Measurements from ENCODE around the gene SMIM24. TPM values are rescaled to one million over a fixed set of nuclear protein-coding genes. Genes with fewer than 3 reads are reported as not detected.

SMIM24 gene
- total RNA-seq, 1 donor from 2014 or later, result not detected

DNA sequence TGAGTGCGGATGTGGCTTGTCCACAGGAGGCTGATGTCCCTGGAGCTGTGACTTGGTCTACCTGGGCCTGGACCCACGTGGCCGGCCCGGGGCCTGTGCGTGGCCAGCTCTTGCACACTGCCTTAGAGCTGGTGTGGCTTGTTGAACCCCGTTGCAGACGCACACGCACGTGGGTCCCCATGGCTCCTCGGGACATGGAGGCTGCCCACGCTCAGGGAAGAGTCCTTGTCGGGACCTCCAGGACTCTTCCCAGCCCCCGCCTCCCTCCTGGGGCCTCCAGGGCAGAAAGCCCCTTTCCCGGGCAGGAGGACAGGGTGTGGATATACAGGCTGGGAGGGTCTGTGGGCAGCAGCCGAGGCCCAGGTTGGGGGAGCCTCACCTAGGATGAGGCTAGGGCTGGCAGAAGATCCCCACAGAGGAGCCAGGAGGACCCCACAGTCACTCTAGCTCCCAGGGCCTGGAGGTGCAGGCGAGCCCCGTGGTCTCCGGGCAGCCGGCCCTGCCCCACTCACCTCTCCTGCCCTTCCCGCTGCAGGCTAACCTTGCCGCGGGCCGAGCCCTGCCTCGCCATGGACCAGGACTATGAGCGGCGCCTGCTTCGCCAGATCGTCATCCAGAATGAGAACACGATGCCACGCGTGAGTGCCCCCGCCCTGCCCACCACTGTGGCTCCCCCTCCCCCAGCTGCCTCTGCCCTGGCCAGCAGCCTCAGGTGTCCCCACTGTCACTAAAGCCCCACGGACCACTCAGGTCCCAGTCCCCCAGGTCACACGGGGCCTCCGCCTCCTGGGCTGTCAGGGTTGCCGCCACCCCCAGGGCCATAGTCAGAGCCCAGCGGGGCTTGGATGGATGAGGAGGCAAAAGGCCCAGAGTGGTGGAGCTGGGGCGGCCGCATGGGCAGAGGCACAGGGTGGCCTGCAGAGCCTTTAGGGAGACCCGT lies 42.4 kb upstream of the SMIM24 start:
- Histone ChIP-seq H3K27me3 (no peaks in the 10 kb centered on the region), H3K4me3 (no peak overlapping the region), H3K27ac (no peak overlapping the region), H3K9me3 (no peaks in the 10 kb centered on the region), H3K4me1 (peaks cover 42% of the 10 kb centered on the region), H3K36me3 (peaks cover 0 to 48% of the 10 kb centered on the region in 2 donors)
- no peak for DNase-seq (ENCODE audit: extremely low spot score in 2 of 2)
- TF ChIP-seq POLR2AphosphoS5 (IDR thresholded peaks at IDR 0.05; ENCODE audit: insufficient read depth in 1 of 2, low read depth in 1 of 2) (no peak), POLR2A (IDR thresholded peaks at IDR 0.05) (no peak)
- TF ChIP-seq, protein P1, sequence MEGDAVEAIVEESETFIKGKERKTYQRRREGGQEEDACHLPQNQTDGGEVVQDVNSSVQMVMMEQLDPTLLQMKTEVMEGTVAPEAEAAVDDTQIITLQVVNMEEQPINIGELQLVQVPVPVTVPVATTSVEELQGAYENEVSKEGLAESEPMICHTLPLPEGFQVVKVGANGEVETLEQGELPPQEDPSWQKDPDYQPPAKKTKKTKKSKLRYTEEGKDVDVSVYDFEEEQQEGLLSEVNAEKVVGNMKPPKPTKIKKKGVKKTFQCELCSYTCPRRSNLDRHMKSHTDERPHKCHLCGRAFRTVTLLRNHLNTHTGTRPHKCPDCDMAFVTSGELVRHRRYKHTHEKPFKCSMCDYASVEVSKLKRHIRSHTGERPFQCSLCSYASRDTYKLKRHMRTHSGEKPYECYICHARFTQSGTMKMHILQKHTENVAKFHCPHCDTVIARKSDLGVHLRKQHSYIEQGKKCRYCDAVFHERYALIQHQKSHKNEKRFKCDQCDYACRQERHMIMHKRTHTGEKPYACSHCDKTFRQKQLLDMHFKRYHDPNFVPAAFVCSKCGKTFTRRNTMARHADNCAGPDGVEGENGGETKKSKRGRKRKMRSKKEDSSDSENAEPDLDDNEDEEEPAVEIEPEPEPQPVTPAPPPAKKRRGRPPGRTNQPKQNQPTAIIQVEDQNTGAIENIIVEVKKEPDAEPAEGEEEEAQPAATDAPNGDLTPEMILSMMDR (IDR thresholded peaks at IDR 0.05), result no peak
- intact Hi-C loops (cut with DNase I), result no loop called here

DNA sequence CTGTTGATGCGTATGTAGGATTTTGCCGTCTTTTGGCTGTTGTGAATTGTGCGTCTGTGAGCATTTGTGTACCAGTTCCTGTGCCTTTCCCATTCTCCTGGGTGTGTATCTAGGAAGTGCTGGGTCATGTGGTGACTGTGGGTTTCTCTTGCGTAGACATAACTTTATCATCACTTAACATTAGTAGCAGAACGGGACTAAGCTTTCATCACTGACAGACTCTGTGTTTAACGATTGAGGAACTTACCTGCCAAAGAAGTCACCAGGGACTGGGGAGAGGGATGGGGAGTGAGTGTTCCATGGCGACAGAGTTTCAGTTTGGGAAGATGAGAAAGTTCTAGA lies 40.8 kb upstream of the SMIM24 start:
- H3K27ac ChIP-seq, result peak overlapping the region; percentile 68
- H3K4me3 ChIP-seq, result no peak overlapping the region
- DNase-seq (ENCODE audit: extremely low spot score in 2 of 2), result no peak
- peaks cover 58% of the 10 kb centered on the region for H3K4me1 ChIP-seq
- H3K36me3 ChIP-seq, result peaks cover 0 to 33% of the 10 kb centered on the region in 2 donors
- TF ChIP-seq, protein P1 (IDR thresholded peaks at IDR 0.05), result no peak
- TF ChIP-seq POLR2AphosphoS5 (IDR thresholded peaks at IDR 0.05; ENCODE audit: insufficient read depth in 1 of 2, low read depth in 1 of 2), result peak in 1 of 2 donors; percentile 76
- H3K9me3 ChIP-seq, result no peaks in the 10 kb centered on the region
- intact Hi-C loops (cut with DNase I), result no loop called here
- no peaks in the 10 kb centered on the region for H3K27me3 ChIP-seq

DNA sequence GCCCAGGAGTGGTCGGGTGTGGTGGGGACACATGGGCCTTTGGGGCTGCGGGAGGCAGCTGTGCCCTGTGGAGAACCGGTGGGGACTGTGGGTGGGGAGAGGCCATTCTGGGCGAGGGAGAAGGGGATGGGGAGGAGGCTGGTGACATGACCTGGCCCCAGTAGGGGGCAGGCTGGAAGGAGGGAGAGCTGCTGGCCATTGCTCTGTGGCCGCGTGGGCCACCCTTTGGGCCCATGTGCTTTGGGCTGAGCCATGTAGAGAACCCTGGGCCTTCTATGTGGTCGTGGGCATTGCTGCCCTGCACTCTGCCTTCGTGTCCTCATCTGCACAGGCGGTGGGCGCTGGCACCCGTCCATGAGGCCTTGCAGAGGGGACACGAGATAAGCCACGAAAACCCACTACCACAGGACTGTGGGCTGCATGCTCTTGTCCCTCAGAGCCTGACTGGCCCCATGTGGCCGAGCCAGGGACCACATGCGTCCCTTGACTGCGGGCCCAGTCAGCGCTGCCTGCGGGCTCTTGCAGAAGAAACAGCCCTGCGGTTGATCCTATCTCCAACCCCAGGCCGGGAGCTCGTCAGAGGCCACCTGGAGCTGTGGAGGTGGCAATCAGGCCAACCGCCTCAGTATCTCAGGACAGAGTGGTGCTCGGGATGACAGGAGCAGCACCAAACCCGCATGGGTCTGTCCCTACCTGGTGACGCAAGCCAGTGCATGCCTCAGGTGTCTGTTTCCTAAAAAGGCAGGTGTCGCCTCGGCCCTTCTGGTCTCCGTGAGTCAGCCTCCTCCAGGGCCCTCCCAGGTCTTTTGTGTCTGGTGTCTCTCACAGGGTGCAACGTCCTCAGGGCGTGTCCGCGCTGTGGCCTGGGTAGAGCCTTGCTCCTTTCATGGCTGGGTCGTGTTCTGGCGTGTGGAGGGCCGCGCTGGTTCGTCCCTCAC lies 40.1 kb upstream of the SMIM24 start:
- Histone ChIP-seq H3K4me3 (no peak overlapping the region), H3K36me3 (peaks cover 0 to 28% of the 10 kb centered on the region in 2 donors), H3K9me3 (no peaks in the 10 kb centered on the region), H3K27ac (peak overlapping the region; percentile 68), H3K27me3 (no peaks in the 10 kb centered on the region), H3K4me1 (peaks cover 62% of the 10 kb centered on the region)
- peak in 1 of 2 donors; percentile 45 for TF ChIP-seq POLR2AphosphoS5 (IDR thresholded peaks at IDR 0.05; ENCODE audit: insufficient read depth in 1 of 2, low read depth in 1 of 2)
- TF ChIP-seq, protein P1 (IDR thresholded peaks at IDR 0.05), result no peak
- intact Hi-C loops (cut with DNase I), result no loop called here
- peak in 1 of 2 donors; percentile 90 for DNase-seq (ENCODE audit: extremely low spot score in 2 of 2)

DNA sequence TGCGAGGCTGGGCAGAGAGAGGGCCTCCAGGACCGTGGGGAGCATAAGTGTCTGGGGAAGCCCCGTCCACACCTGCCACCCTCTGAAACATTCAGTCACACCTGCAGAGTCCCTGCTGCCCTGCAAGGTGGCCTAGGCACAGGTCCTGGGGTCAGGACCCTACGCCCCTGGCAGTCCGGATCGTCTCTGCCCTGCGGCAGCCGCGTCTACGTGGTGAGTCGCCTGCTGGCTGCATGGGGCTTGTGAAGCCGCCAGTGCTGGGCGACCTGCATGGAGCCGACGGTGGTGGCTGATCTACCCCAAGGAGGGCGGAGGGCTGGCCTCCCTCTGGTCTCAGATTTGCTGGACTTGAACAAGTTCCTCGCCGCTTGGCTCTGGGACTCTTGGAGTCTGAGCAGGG lies 38.8 kb upstream of the SMIM24 start:
- no peak overlapping the region for H3K4me3 ChIP-seq
- H3K27me3 ChIP-seq, result no peaks in the 10 kb centered on the region
- peaks cover 0 to 18% of the 10 kb centered on the region in 2 donors for H3K36me3 ChIP-seq
- no peak for DNase-seq (ENCODE audit: extremely low spot score in 2 of 2)
- intact Hi-C loops (cut with DNase I), result no loop called here
- no peaks in the 10 kb centered on the region for H3K9me3 ChIP-seq
- TF ChIP-seq POLR2AphosphoS5 (IDR thresholded peaks at IDR 0.05; ENCODE audit: insufficient read depth in 1 of 2, low read depth in 1 of 2) (no peak), POLR2A (IDR thresholded peaks at IDR 0.05) (no peak)
- TF ChIP-seq, protein P1 (IDR thresholded peaks at IDR 0.05), result no peak
- H3K4me1 ChIP-seq, result peaks cover 74% of the 10 kb centered on the region
- H3K27ac ChIP-seq, result no peak overlapping the region

All from vagina (tissue), 2 donors.